Calu3 (cell line): ENCODE measurements around the gene SIRPG. TPM values are rescaled to one million over a fixed set of nuclear protein-coding genes. Genes with fewer than 3 reads are reported as not detected.
A peak's percentile ranks its signal among the peaks of the same experiment; 100 is the strongest.
"Not testable (repeated sequence)": the region's sequence is repeated elsewhere in the genome, so short reads cannot be mapped to it uniquely, and the experiment has no call there.

Source experiments
- BruUV-seq: library from RNA; stranded (reverse); fragments of 400-500 nt; replicated peaks from 2 replicates; lab custom pipeline; 2021; lab: Mats Ljungman, UMichigan
- CTCF ChIA-PET: fragments of 300-600 bp; sonication (Branson Sonifier 250); formaldehyde crosslinking; loops from one replicate; lab custom pipeline; 2022; ENCODE audit warnings: antibody characterized with exemption; lab: Charles Lee
- DNase-seq: peaks from one replicate; pipeline ENCODE4 v3.0.0; 2022
- H3K27ac Mint-ChIP-seq: one replicate; pipeline ENCODE4 v1.8.0; 2022; ENCODE audit warnings: mixed read lengths; ENCODE audit not compliant: unreplicated experiment
- H3K27me3 Mint-ChIP-seq: one replicate; pipeline ENCODE4 v1.8.0; 2022; ENCODE audit warnings: mixed read lengths; ENCODE audit not compliant: unreplicated experiment
- H3K36me3 Mint-ChIP-seq: one replicate; pipeline ENCODE4 v1.8.0; 2022; ENCODE audit warnings: mild to moderate bottlenecking, moderate library complexity, mixed read lengths; ENCODE audit not compliant: insufficient read depth, unreplicated experiment
- H3K4me1 Mint-ChIP-seq: one replicate; pipeline ENCODE4 v1.8.0; 2022; ENCODE audit warnings: mild to moderate bottlenecking, low read depth, mixed read lengths; ENCODE audit not compliant: unreplicated experiment
- H3K4me3 Mint-ChIP-seq: one replicate; pipeline ENCODE4 v1.8.0; 2022; ENCODE audit warnings: mild to moderate bottlenecking, low read depth, moderate library complexity, mixed read lengths; ENCODE audit not compliant: unreplicated experiment
- H3K9me3 Mint-ChIP-seq: one replicate; pipeline ENCODE4 v1.8.0; 2022; ENCODE audit warnings: low read depth, mixed read lengths; ENCODE audit not compliant: unreplicated experiment
- CTCF ChIP-seq: fragments of 200-600 bp; IDR thresholded peaks from one replicate; pipeline ENCODE4 v1.8.0; 2022; ENCODE audit warnings: antibody characterized with exemption; ENCODE audit not compliant: unreplicated experiment
- intact Hi-C: fragments of 100-400 bp; cut with micrococcal nuclease; formaldehyde crosslinking; loops from one replicate; pipeline ENCODE4 v1.10.0; 2022; ENCODE audit not compliant: unreplicated experiment
- total RNA-seq: library from RNA; stranded (reverse); gene quantifications from 2 replicates; pipeline ENCODE4 v1.2.3, GENCODE V29; 2022

SIRPG gene
- total RNA-seq, 1 experiment from 2014 or later: not detected

GRCh38 chr20:1646975-1647431 is 10.6 kb downstream of the SIRPG start:
- no peak for DNase-seq
- no peak overlapping the region for H3K4me3 Mint-ChIP-seq
- no peaks in the 10 kb centered on the region for H3K9me3 Mint-ChIP-seq
- intact Hi-C loops: no loop called here
- H3K27me3 Mint-ChIP-seq: no peaks in the 10 kb centered on the region
- CTCF ChIA-PET: no interaction called here
- H3K36me3 Mint-ChIP-seq: no peaks in the 10 kb centered on the region
- no peak overlapping the region for H3K27ac Mint-ChIP-seq
- no peak for TF ChIP-seq CTCF
- no peaks in the 10 kb centered on the region for H3K4me1 Mint-ChIP-seq
- BruUV-seq: no TSS peak

GRCh38 chr20:1644101-1644962 is 13.2 kb downstream of the SIRPG start:
- Mint-ChIP-seq H3K4me3 (no peak overlapping the region), H3K27me3 (no peaks in the 10 kb centered on the region), H3K4me1 (no peaks in the 10 kb centered on the region), H3K9me3 (no peaks in the 10 kb centered on the region), H3K36me3 (no peaks in the 10 kb centered on the region), H3K27ac (no peak overlapping the region)
- no TSS peak for BruUV-seq
- CTCF ChIA-PET: no interaction called here
- intact Hi-C loops: no loop called here
- no peak for DNase-seq
- TF ChIP-seq CTCF: no peak

- H3K27me3 Mint-ChIP-seq, H3K27ac Mint-ChIP-seq, BruUV-seq, H3K9me3 Mint-ChIP-seq, CTCF ChIA-PET, H3K4me3 Mint-ChIP-seq, DNase-seq, H3K36me3 Mint-ChIP-seq: not testable (repeated sequence)
- intact Hi-C loops: loop anchor here (5.0 kb wide), 1 partner anchor 131 kb away; no protein-coding TSS in a partner anchor
- H3K4me1 Mint-ChIP-seq: peaks cover 28% of the 10 kb centered on the region
These were observed 18.9 kb downstream of the SIRPG start for GRCh38 chr20:1638643-1639042.

GRCh38 chr20:1637755-1638154 is 19.8 kb downstream of the SIRPG start:
- Mint-ChIP-seq H3K4me3 (no peak overlapping the region), H3K4me1 (peaks cover 32% of the 10 kb centered on the region), H3K27ac (peak overlapping the region; percentile 42), H3K36me3 (no peaks in the 10 kb centered on the region), H3K9me3 (no peaks in the 10 kb centered on the region), H3K27me3 (no peaks in the 10 kb centered on the region)
- no peak for DNase-seq
- no TSS peak for BruUV-seq
- CTCF ChIA-PET: no interaction called here
- intact Hi-C loops: loop anchor here (5.0 kb wide), 1 partner anchor 130 kb away; no protein-coding TSS in a partner anchor
- TF ChIP-seq CTCF: no peak
